H9 (cell line): ENCODE measurements around the gene BACH1. TPM values are rescaled to one million over a fixed set of nuclear protein-coding genes. Genes with fewer than 3 reads are reported as not detected.

Source experiments
- DNase-seq: peaks from one replicate; pipeline ENCODE4 v3.0.0-alpha.2; 2017
- H2AFZ ChIP-seq: one replicate; pipeline ENCODE4 v1.6.1; 2013; ENCODE audit warnings: mild to moderate bottlenecking, low read length, control low read depth, moderate library complexity
- H2AK5ac ChIP-seq: 2 replicates; pipeline ENCODE4 v1.6.1; 2013; ENCODE audit warnings: low read length, control low read depth, mixed read lengths; ENCODE audit not compliant: insufficient read length
- H2BK120ac ChIP-seq: one replicate; pipeline ENCODE4 v1.6.1; 2013; ENCODE audit warnings: low read depth, mild to moderate bottlenecking, low read length, control low read depth, inconsistent platforms; ENCODE audit not compliant: poor library complexity, severe bottlenecking
- H2BK12ac ChIP-seq: 2 replicates; pipeline ENCODE4 v1.6.1; 2013; ENCODE audit warnings: low read length, control low read depth, mixed read lengths, low read depth; ENCODE audit not compliant: insufficient read length
- H2BK15ac ChIP-seq: 2 replicates; pipeline ENCODE4 v1.6.1; 2013; ENCODE audit warnings: low read depth, low read length, control low read depth
- H2BK20ac ChIP-seq: one replicate; pipeline ENCODE4 v1.6.1; 2013; ENCODE audit warnings: low read depth, mild to moderate bottlenecking, low read length, control low read depth, inconsistent platforms; ENCODE audit not compliant: poor library complexity, severe bottlenecking
- H2BK5ac ChIP-seq: 2 replicates; pipeline ENCODE4 v1.6.1; 2013; ENCODE audit warnings: low read length, control low read depth, mixed read lengths; ENCODE audit not compliant: insufficient read length
- H3K14ac ChIP-seq: 2 replicates; pipeline ENCODE4 v1.6.1; 2013; ENCODE audit warnings: low read length, control low read depth; ENCODE audit not compliant: insufficient read depth
- H3K18ac ChIP-seq: 2 replicates; pipeline ENCODE4 v1.6.1; 2013; ENCODE audit warnings: low read depth, mild to moderate bottlenecking, mixed read lengths, low read length, control low read depth; ENCODE audit not compliant: insufficient read length
- H3K23ac ChIP-seq: 2 replicates; pipeline ENCODE4 v1.6.1; 2013; ENCODE audit warnings: low read length, control low read depth, mixed read lengths, low read depth; ENCODE audit not compliant: insufficient read length
- H3K23me2 ChIP-seq: 2 replicates; pipeline ENCODE4 v1.6.1; 2013; ENCODE audit warnings: low read depth, mild to moderate bottlenecking, mixed read lengths, low read length, control low read depth; ENCODE audit not compliant: insufficient read length, poor library complexity, severe bottlenecking
- H3K27ac ChIP-seq: 2 replicates; pipeline ENCODE4 v1.5.1; 2013; ENCODE audit warnings: low read length, control low read depth, mixed read lengths, low read depth; ENCODE audit not compliant: insufficient read length
- H3K27me3 ChIP-seq: 2 replicates; pipeline ENCODE4 v1.6.1; 2013; ENCODE audit warnings: low read length, control low read depth, inconsistent platforms; ENCODE audit not compliant: insufficient read depth
- H3K4ac ChIP-seq: 2 replicates; pipeline ENCODE4 v1.6.1; 2013; ENCODE audit warnings: low read depth, mild to moderate bottlenecking, control low read depth, inconsistent platforms, low read length, moderate library complexity
- H3K4me1 ChIP-seq: 2 replicates; pipeline ENCODE4 v1.6.1; 2013; ENCODE audit warnings: low read length, control low read depth, inconsistent platforms; ENCODE audit not compliant: insufficient read depth
- H3K4me2 ChIP-seq: 2 replicates; pipeline ENCODE4 v1.6.1; 2013; ENCODE audit warnings: low read length, control low read depth, mixed read lengths; ENCODE audit not compliant: insufficient read length, insufficient read depth
- H3K56ac ChIP-seq: 2 replicates; pipeline ENCODE4 v1.6.1; 2013; ENCODE audit warnings: low read depth, mild to moderate bottlenecking, mixed read lengths, low read length, control low read depth; ENCODE audit not compliant: insufficient read length
- H3K79me1 ChIP-seq: 2 replicates; pipeline ENCODE4 v1.6.1; 2013; ENCODE audit warnings: low read depth, mild to moderate bottlenecking, moderate library complexity, low read length, control low read depth, inconsistent platforms; ENCODE audit not compliant: insufficient read depth, poor library complexity, severe bottlenecking
- H3K79me2 ChIP-seq: 2 replicates; pipeline ENCODE4 v1.6.1; 2013; ENCODE audit warnings: low read length, control low read depth, inconsistent platforms; ENCODE audit not compliant: insufficient read depth
- H3K9ac ChIP-seq: 2 replicates; pipeline ENCODE4 v1.6.1; 2013; ENCODE audit warnings: low read length, control low read depth, mixed read lengths; ENCODE audit not compliant: insufficient read length; ENCODE audit errors: extremely low read depth
- H3K9me3 ChIP-seq: one replicate; pipeline ENCODE4 v1.6.1; 2013; ENCODE audit warnings: low read depth, low read length, inconsistent platforms; ENCODE audit not compliant: control insufficient read depth
- H3T11ph ChIP-seq: one replicate; pipeline ENCODE4 v1.6.1; 2013; ENCODE audit warnings: mild to moderate bottlenecking, low read length, control low read depth, inconsistent platforms
- H4K20me1 ChIP-seq: one replicate; pipeline ENCODE4 v1.6.1; 2013; ENCODE audit not compliant: control insufficient read depth, insufficient read length, insufficient read depth
- H4K5ac ChIP-seq: 2 replicates; pipeline ENCODE4 v1.6.1; 2013; ENCODE audit warnings: low read depth, mild to moderate bottlenecking, mixed read lengths, low read length, control low read depth; ENCODE audit not compliant: insufficient read length
- H4K8ac ChIP-seq: replicated peaks from 2 replicates; pipeline ENCODE4 v1.6.1; 2013; ENCODE audit warnings: low read length, control low read depth, mixed read lengths, low read depth; ENCODE audit not compliant: insufficient read length
- H4K91ac ChIP-seq: 2 replicates; pipeline ENCODE4 v1.6.1; 2013; ENCODE audit warnings: low read depth, mild to moderate bottlenecking, moderate library complexity, mixed read lengths, low read length, control low read depth; ENCODE audit not compliant: insufficient read length
- H3K27ac Mint-ChIP-seq, 3 experiments: 2 replicates in 2 of 3; 3 replicates in 1 of 3; pipeline ENCODE4 v1.8.0; 2020 to 2021; ENCODE audit warnings: mixed read lengths in 3 of 3, mild to moderate bottlenecking in 1 of 3, moderate library complexity in 1 of 3
- H3K27me3 Mint-ChIP-seq: 2 replicates; pipeline ENCODE4 v1.8.0; 2021; ENCODE audit warnings: low read depth, mild to moderate bottlenecking, moderate library complexity, mixed read lengths
- H3K36me3 Mint-ChIP-seq, 3 experiments: 2 replicates in 2 of 3; 3 replicates in 1 of 3; pipeline ENCODE4 v1.8.0; 2020 to 2021; ENCODE audit warnings: low read depth in 3 of 3, mixed read lengths in 3 of 3; ENCODE audit not compliant: insufficient read depth in 1 of 3
- H3K4me1 Mint-ChIP-seq, 2 experiments: 2 replicates each; pipeline ENCODE4 v1.8.0; 2020; ENCODE audit warnings: mixed read lengths in 2 of 2
- H3K4me3 Mint-ChIP-seq, 2 experiments: 2 replicates in 1 of 2; 3 replicates in 1 of 2; pipeline ENCODE4 v1.8.0; 2020 to 2021; ENCODE audit warnings: mild to moderate bottlenecking in 2 of 2, mixed read lengths in 2 of 2, moderate library complexity in 1 of 2
- H3K9me3 Mint-ChIP-seq, 2 experiments: 2 replicates in 1 of 2; 3 replicates in 1 of 2; pipeline ENCODE4 v1.8.0; 2020; ENCODE audit warnings: mild to moderate bottlenecking in 2 of 2, mixed read lengths in 2 of 2, moderate library complexity in 1 of 2
- CTCF ChIP-seq: fragments of 200-600 bp; sonication (generic); conservative IDR thresholded peaks from 3 replicates; pipeline ENCODE4 v1.8.0; 2021; ENCODE audit warnings: antibody characterized with exemption, mild to moderate bottlenecking
- WGBS: extraction: QIAGEN DNeasy Blood & Tissue Kit; methylation state at CpG from one replicate; pipeline ENCODE4 v1.1.7; 2013; ENCODE audit warnings: missing lambda C conversion rate, low lambda C conversion rate, mixed read lengths; ENCODE audit not compliant: insufficient read length; ENCODE audit errors: extremely low coverage; 5-methylcytosine and 5-hydroxymethylcytosine counted together
- total RNA-seq: library from RNA; stranded (reverse); gene quantifications from 2 replicates; pipeline ENCODE4 v1.2.1, GENCODE V29; 2021

BACH1 gene
- total RNA-seq, 1 experiment from 2014 or later = 42.4 TPM

- no peak overlapping the region for H3K18ac ChIP-seq
- no peak overlapping the region for H2BK5ac ChIP-seq
- H3K56ac ChIP-seq = no peak overlapping the region
- Mint-ChIP-seq H3K9me3 (no peaks in the 10 kb centered on the region), H3K27me3 (no peaks in the 10 kb centered on the region), H3K27ac (no peak overlapping the region), H3K4me1 (no peaks in the 10 kb centered on the region), H3K4me3 (no peak overlapping the region), H3K36me3 (peaks cover 11 to 19% (median 18%) of the 10 kb centered on the region in 3 experiments; a peak in 6 of 7 replicates)
- H2BK15ac ChIP-seq = no peak overlapping the region
- H4K8ac ChIP-seq = no peak overlapping the region
- H3K4ac ChIP-seq = no peak overlapping the region
- no peaks in the 10 kb centered on the region for H3K27me3 ChIP-seq
- H3K9me3 ChIP-seq = no peaks in the 10 kb centered on the region
- no peak overlapping the region for H2AFZ ChIP-seq
- H3K14ac ChIP-seq = no peak overlapping the region
- no peak overlapping the region for H4K91ac ChIP-seq
- H3T11ph ChIP-seq = no peak overlapping the region
- H3K23me2 ChIP-seq = no peaks in the 10 kb centered on the region
- no peak overlapping the region for H4K5ac ChIP-seq
- no peaks in the 10 kb centered on the region for H3K4me1 ChIP-seq
- H2BK20ac ChIP-seq = no peak overlapping the region
- H3K4me2 ChIP-seq = no peak overlapping the region
- H3K79me1 ChIP-seq = no peaks in the 10 kb centered on the region
- TF ChIP-seq CTCF = no peak
- H3K23ac ChIP-seq = no peak overlapping the region
- no peaks in the 10 kb centered on the region for H4K20me1 ChIP-seq
- no peak overlapping the region for H2AK5ac ChIP-seq
- no peak overlapping the region for H3K27ac ChIP-seq
- H2BK12ac ChIP-seq = no peak overlapping the region
- no peaks in the 10 kb centered on the region; the same call in 1 of the 2 replicates for H3K79me2 ChIP-seq
- H3K9ac ChIP-seq = no peak overlapping the region
- DNase-seq = no peak
- no peak overlapping the region for H2BK120ac ChIP-seq
- no CpG with 5 or more reads among the region's 1 CpG for WGBS
These were observed 32.1 kb downstream of the BACH1 start for GRCh38 chr21:29330797-29331196.
